HL-60 (cell line): ENCODE data around the gene C8G.

ENCODE experiments used
- DNase-seq, 2 experiments: peaks; one replicate each; pipeline ENCODE4 v3.0.0-alpha.2; 2010 to 2020; ENCODE audit warnings: low read depth in 1 of 2, low spot score in 1 of 2
- H3K27ac ChIP-seq: fragments of 250-450 bp; sonication (Bioruptor Pico); replicated peaks from 2 replicates; pipeline ENCODE4 v1.5.1; 2020; ENCODE audit warnings: mild to moderate bottlenecking, moderate library complexity
- H3K27me3 ChIP-seq: fragments of 250-450 bp; sonication (Bioruptor Pico); 2 replicates; pipeline ENCODE4 v1.5.1; 2021; ENCODE audit warnings: mild to moderate bottlenecking, moderate library complexity; ENCODE audit not compliant: insufficient read depth, poor library complexity, severe bottlenecking
- H3K4me3 ChIP-seq: replicated peaks from 2 replicates; pipeline ENCODE4 v1.5.1; 2011; ENCODE audit warnings: mild to moderate bottlenecking, control low read depth, low read length; ENCODE audit not compliant: insufficient read depth
- CTCF ChIP-seq: IDR thresholded peaks from one replicate; pipeline ENCODE4 v1.5.1; 2011; ENCODE audit warnings: low read length, control low read depth, inconsistent platforms; ENCODE audit not compliant: insufficient read depth
- GABPA ChIP-seq: IDR thresholded peaks from 2 replicates; pipeline ENCODE4 v1.6.1; 2012; ENCODE audit warnings: low read depth
- POLR2AphosphoS5 ChIP-seq: IDR thresholded peaks from 2 replicates; pipeline ENCODE4 v1.6.1; 2012; ENCODE audit warnings: low read depth
- REST ChIP-seq: IDR thresholded peaks from 2 replicates; pipeline ENCODE4 v1.6.1; 2012; ENCODE audit warnings: low read depth; ENCODE audit not compliant: insufficient replicate concordance
- SPI1 ChIP-seq: IDR thresholded peaks from 2 replicates; pipeline ENCODE4 v1.6.1; 2012; ENCODE audit warnings: low read depth, mild to moderate bottlenecking, borderline replicate concordance

The C8G gene

DNA sequence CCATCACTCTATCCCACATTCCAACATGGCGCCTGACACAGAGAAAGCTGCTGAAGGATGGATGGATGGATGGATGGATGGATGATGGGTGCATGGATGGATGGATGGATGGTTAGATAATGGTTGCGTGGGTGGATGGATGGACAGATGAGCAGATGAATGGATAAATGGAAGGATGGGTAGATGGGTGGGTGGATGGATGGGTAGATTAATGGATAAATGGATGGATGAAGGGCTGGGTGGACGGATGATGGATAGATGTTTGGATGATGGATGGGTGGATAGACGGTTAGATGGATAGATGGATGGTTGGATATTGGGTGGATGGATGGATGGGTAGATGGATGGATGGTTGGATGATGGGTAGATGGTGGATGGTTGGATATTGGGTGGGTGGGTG lies 11.6 kb downstream of the C8G start:
- DNase-seq: no peak
- TF ChIP-seq REST (no peak), GABPA (no peak), POLR2AphosphoS5 (no peak), SPI1 (no peak), CTCF (no peak)
- Histone ChIP-seq H3K27ac (no peak overlapping the region), H3K27me3 (no peaks in the 10 kb centered on the region), H3K4me3 (no peak overlapping the region)

DNA sequence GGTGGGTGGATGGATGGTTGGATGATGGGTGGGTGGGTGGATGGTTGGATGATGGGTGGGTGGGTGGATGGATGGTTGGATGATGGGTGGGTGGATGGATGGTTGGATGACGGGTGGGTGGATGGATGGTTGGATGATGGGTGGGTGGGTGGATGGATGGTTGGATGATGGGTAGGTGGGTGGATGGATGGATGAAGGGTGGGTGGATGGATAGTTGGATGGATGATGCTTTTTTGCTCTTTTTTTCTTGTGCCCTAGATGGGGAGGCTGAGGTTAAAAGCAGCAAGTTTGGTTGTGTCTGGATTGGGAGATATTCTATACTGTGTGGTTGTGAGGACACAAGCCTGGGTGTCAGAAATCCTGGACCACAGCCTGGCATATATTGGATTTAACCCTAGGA lies 12.4 kb downstream of the C8G start:
- DNase-seq: no peak
- TF ChIP-seq GABPA (no peak), POLR2AphosphoS5 (no peak)
- no peak overlapping the region for H3K27ac ChIP-seq

GRCh38 chr9:136957901-136958300 lies 12.9 kb downstream of the C8G start:
- H3K27ac ChIP-seq: no peak overlapping the region
- no peak overlapping the region for H3K4me3 ChIP-seq
- H3K27me3 ChIP-seq: no peaks in the 10 kb centered on the region
- no peak for TF ChIP-seq REST
- TF ChIP-seq CTCF: no peak
- no peak for TF ChIP-seq SPI1
- TF ChIP-seq POLR2AphosphoS5: no peak
- no peak for TF ChIP-seq GABPA
- no peak for DNase-seq

More for the DNA sequence above, 12.4 kb downstream of the C8G start:
- Histone ChIP-seq H3K4me3 (no peak overlapping the region), H3K27me3 (no peaks in the 10 kb centered on the region)

GRCh38 chr9:136958473-136958872 lies 13.4 kb downstream of the C8G start:
- no peak for DNase-seq
- TF ChIP-seq POLR2AphosphoS5: no peak
- no peak for TF ChIP-seq GABPA
- TF ChIP-seq CTCF: no peak
- TF ChIP-seq REST: no peak
- no peak for TF ChIP-seq SPI1

More at GRCh38 chr9:136958473-136958872, 13.4 kb downstream of the C8G start:
- no peak overlapping the region for H3K4me3 ChIP-seq
- H3K27ac ChIP-seq: no peak overlapping the region
- H3K27me3 ChIP-seq: no peaks in the 10 kb centered on the region
